GM13977 (cell line): Measurements from ENCODE around the gene ZFPM1.

Experiments used
- DNase-seq: peaks from one replicate; pipeline ENCODE4 v3.0.0; 2012; ENCODE audit warnings: low spot score
- in situ Hi-C: fragments of 300-500 bp; cut with MboI; formaldehyde crosslinking; loops from one replicate; pipeline ENCODE4 v1.12.0; 2022; ENCODE audit warnings: low sequenced_read_pairs, low pct_unique_long_range_greater_than_20kb, mixed read lengths, inconsistent platforms; ENCODE audit not compliant: unreplicated experiment
- TF ChIP-seq, protein P1 (sequence below): IDR thresholded peaks from 2 replicates; pipeline ENCODE4 v1.5.1; 2012; ENCODE audit warnings: mild to moderate bottlenecking, control low read depth; ENCODE audit not compliant: insufficient read depth; ENCODE audit errors: extremely low read depth, missing control alignments

Gene ZFPM1

DNA sequence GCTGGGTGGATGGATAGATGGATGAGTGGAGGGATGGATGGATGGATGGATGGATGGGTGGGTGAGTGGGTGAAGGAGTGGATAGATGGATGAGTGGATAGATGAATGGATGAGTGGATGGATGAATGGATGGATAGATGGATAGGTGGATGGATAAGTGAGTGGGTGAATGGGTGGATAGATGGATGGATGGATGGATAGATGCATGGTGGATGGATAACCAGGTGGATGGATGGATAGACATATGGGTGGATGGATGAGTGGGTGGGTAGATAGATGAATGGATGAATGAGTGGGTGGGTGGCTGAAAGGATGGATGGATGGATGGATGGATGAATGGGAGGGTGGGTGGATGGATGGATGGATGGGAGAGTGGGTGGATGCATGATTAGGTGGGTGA lies 66.2 kb downstream of the ZFPM1 start:
- TF ChIP-seq, protein P1, sequence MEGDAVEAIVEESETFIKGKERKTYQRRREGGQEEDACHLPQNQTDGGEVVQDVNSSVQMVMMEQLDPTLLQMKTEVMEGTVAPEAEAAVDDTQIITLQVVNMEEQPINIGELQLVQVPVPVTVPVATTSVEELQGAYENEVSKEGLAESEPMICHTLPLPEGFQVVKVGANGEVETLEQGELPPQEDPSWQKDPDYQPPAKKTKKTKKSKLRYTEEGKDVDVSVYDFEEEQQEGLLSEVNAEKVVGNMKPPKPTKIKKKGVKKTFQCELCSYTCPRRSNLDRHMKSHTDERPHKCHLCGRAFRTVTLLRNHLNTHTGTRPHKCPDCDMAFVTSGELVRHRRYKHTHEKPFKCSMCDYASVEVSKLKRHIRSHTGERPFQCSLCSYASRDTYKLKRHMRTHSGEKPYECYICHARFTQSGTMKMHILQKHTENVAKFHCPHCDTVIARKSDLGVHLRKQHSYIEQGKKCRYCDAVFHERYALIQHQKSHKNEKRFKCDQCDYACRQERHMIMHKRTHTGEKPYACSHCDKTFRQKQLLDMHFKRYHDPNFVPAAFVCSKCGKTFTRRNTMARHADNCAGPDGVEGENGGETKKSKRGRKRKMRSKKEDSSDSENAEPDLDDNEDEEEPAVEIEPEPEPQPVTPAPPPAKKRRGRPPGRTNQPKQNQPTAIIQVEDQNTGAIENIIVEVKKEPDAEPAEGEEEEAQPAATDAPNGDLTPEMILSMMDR, result no peak
- in situ Hi-C loops, result no loop called here
- DNase-seq, result no peak

DNA sequence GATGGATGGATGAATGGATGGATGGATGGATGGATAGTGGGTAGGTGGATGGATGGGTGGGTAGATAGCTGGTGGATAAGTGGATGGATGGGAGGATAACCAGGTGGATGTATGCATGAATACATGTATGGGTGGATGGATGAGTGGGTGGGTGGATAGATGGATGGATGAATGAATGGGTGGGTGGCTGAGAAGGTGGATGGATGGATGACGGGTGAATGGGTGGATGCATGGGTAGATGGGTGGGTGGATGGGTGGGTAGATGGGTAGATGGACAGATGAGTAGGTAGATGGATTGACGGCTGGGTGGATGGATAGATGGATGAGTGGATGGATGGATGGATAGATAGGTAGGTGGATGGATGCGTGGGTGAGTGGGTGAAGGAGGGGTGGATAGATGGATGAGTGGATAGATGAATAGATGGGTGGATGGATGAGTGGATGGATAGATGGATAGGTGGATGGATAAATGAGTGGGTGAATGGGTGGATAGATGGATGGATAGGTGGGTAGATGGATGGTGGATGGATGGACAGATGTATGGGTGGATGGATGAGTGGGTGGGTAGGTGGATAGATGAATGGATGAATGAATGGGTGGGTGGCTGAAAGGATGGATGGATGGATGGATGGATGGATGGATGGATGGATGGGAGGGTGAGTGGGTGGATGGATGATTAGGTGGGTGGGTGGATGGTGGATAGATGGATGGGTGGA lies 67.0 kb downstream of the ZFPM1 start:
- no peak for DNase-seq
- TF ChIP-seq, protein P1, result no peak
- in situ Hi-C loops, result no loop called here

DNA sequence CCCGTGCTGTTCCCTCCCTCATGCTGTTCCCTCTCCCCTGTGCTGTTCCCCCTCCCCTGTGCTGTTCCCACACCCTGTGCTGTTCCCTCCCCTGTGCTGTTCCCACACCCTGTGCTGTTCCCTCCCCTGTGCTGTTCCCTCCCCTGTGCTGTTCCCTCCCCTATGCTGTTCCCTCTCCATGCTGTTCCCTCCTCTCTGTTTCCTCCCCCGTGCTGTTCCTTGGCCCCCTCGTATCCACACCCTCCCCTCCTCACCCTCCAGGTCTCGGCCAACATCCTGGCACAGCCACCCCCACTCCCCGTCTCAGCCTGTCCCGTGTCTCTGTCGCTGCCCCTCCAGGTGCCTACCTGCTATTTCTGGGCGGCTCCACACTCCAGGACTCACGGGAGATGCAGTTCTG lies 68.6 kb downstream of the ZFPM1 start:
- in situ Hi-C loops, result no loop called here
- TF ChIP-seq, protein P1, result no peak
- no peak for DNase-seq

DNA sequence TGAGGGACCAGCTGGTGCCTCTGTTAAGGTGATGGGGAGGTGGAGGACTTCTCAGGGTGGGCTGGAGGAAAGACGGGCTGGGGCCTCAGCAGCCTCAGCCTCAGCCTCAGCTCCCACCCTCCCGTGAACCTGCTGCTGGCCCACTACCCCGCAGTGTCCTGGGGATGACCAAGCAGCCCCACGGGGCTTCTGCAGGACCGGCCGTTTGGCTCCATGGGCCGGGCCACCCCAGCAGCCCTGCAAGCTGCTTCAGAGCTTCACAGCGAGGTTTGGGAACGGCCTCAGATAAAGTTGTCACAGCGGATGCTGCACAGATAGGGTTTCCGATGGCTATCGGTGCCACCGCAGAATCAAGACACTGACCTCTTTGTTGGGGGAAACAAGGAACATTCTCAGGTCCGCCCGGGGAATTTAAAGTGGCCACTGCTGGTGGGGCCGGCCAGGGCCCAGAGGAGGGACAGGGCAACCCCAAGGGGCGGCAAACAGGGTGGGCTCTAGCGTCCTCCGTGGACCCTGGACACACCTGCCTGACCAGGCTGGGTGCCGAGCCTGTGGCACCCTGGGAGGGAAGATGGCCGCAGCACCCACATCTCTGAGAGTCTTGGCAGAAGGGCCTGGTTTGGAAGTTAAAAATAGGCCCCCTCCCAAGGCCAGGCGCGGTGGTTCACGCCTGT lies 69.3 kb downstream of the ZFPM1 start:
- no peak for DNase-seq
- in situ Hi-C loops, result no loop called here
- TF ChIP-seq, protein P1, result no peak

DNA sequence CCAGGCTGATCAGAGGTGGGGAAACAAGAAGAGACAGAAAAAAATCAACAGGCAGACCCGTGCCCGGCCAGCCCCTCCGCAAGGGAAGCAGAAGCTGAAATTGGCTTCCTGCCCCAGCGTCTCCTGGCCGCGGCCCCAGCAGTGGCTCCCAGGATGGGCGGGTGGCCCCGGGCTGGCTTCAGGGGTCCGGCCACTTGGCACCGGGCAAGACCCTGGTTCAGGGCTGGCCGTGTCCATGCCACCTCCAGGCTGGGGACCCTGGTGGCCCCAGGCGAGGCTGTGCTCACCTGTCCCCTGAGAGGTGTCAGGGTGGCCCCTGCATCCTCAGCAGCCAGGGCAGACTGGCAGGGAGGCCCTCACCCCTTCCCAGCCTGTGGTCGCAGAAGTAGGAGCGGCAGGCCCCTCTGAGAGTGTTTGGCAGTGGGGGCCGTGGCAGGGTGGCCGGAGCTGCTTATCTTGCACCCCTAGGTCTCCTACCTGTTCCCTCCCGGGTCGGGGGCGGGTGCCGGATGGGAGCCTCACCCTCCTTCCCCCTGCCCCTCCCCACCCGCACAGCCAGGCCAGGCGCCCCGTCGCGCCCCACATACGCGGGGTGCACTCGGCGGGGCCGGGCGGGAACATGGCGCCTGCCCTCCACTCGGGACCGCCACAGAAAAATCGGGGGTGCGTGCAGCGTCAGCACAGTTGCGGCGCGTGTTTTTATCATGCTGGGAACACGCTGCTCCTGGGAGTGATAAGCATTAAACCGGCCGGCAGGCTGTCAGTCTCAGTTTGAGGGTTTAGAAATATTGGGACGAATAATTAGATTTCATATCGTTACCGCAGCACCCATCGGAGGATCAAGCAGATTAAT lies 70.5 kb downstream of the ZFPM1 start:
- TF ChIP-seq, protein P1, result no peak
- no peak for DNase-seq
- in situ Hi-C loops, result no loop called here

DNA sequence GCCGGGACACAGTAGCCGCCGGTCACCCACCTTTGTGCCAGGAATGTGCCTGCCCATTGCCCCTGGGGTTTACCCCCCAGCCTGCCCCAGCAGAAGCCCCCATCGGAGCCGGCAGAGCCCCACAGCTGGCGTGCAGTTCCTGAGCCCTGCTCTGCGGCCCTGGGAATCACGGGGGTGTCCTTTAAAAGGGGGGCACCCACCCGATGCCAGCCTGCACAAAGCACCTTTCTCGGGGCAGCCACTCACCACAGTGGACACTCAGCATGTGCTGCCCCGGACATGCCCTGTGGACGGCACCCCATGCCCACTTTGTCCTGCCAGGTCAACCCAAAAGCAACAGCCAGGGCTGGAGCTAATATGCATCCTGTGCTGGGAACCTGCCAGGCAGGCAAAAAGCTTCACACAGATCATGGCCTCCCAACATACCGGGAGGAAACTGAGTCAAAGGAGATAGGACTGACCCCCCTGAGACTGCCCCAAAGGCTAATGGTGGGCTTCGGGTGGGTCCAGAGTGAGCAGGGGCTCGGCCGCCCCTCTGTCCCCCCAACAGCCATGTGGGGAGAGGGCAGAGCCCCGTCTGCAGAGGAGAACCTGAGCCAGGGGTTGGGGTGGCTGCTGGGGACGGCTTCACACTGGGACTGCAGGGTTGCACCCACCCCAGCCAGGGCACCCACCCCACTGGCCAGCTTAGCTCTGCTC lies 71.3 kb downstream of the ZFPM1 start:
- TF ChIP-seq, protein P1, result no peak
- in situ Hi-C loops, result no loop called here
- no peak for DNase-seq
